HTERT RPE-1 (cell line): Measurements from ENCODE around the gene ADSS2.
"Not testable (repeated sequence)": the region's sequence is repeated elsewhere in the genome, so short reads cannot be mapped to it uniquely, and the experiment has no call there.

Experiments
- in situ Hi-C: fragments of 300-500 bp; cut with MboI; formaldehyde crosslinking; loops from 4 replicates; pipeline ENCODE4 v1.14.3; 2020; ENCODE audit warnings: low sequenced_read_pairs

ADSS2 gene

DNA sequence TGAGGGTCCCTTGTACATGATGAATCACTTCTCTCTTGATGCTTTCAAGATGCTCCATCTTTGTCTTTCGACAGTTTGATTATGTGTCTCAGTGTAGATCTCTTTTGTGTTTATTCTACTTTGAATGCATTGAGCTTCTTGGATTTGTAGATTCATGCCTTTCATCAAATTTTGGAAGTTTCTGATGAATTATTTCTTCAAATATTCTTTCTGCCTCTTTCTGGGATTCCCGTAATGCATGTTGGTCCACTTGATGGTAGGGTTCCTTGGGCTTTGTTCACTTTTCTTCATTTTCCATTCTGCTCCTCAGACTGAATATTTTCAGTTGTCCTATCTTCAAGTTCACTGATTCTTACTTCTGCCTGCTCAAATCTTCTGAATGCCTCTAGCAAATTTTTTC, 50.7 kb downstream of the ADSS2 start:
- in situ Hi-C loops: no loop called here

DNA sequence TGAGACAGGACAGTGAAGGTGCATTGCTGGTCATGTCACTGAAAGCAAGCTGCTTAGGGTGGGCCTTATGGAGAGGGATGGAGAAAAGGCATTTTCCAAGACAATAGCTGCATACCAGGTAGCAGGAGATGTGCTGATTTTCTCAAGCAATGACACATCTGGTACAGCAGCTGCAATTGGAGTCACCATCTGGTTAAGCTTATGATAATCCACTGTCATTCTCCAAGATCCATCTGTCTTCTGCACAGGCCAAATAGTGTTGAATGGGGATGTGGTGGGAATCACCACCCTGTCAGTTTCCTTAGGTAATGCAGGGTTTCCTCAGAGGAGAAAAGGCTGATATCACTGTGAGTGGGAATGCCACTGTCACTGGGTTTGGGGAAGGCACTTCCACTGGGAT, 54.6 kb downstream of the ADSS2 start:
- in situ Hi-C loops: no loop called here

DNA sequence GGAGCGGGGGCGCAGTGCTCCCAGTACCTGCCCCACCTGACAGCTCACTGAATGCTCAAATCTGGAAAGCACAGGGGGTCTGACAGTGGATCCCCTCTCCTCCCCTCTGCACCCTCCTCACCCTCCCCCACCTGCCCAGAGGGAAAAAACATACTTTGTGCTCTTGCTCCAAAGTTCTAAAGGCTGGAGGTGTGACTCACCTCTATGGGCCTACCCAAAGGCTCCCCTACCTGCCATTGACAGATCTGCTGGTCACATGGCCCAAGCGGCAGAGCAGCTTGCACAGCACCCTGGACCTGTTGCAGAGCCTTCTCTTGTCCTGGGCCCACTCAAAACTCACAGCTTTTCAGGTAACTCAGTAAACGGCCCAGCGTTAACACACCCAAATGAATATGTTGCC, 55.7 kb downstream of the ADSS2 start:
- in situ Hi-C loops: no loop called here

GRCh38 chr1:244394826-244395765, 56.6 kb downstream of the ADSS2 start:
- in situ Hi-C loops: no loop called here

DNA sequence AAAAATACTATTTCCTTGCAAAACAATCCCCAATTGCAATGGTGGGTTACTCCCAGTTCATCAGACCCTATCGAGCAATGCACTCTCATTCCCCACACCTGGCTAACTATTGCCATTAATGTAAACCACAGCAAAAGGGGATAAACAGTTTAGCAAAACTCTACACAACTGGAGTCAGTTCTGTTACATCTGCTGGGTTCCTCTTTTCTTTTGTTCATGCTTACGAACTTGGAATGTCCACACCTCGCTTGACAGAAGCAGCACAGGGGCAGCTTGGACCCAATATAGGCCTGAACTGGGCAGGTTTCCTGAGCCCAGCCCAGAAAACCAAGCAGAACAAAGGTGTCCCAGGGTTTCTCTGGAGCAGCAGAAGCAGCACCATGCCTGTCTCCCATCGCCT, 57.4 kb downstream of the ADSS2 start:
- in situ Hi-C loops: no loop called here

GRCh38 chr1:244393604-244394176, 58.0 kb downstream of the ADSS2 start:
- in situ Hi-C loops: no loop called here

DNA sequence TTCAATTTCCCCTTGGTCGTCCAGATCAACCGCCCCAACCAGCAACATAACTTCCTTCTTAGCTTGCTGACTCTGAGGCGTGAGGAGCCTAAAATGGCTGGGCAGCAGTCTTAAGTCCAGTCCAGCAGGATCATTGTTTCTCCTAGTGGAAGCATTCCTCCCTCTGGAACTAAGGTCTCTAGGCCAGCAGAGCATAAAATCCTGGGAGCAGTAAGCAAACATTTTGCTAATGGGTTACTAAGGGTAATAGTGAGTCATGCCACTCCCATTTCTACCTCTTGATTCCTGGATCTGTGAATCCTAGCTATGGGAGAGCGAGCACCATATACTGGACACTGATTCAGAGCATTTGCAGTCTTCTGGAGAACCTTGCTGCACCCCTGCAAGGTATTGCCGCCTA, 59.9 kb downstream of the ADSS2 start:
- in situ Hi-C loops: no loop called here

- in situ Hi-C loops: no loop called here
These were observed 62.7 kb downstream of the ADSS2 start for GRCh38 chr1:244388961-244389360.

DNA sequence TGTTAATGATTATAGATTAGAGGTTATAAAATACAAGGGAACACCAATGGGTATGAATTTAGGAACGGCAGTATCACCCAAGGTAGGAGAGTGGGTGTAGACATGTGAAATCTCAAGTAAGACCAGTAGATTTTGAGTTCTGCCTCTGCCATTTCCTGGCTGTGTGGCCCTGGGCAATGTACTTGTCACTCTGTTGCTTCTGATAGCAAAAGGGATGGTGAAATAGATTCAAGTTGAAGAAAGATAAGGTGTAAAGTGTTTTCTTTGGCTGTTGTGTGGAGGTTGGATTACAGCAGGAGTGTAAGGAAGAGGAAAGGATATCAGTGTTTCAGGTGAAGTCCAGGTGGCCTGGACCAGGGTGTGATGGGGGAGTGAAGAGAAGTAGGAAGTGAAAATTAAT, 64.3 kb downstream of the ADSS2 start:
- in situ Hi-C loops: no loop called here

DNA sequence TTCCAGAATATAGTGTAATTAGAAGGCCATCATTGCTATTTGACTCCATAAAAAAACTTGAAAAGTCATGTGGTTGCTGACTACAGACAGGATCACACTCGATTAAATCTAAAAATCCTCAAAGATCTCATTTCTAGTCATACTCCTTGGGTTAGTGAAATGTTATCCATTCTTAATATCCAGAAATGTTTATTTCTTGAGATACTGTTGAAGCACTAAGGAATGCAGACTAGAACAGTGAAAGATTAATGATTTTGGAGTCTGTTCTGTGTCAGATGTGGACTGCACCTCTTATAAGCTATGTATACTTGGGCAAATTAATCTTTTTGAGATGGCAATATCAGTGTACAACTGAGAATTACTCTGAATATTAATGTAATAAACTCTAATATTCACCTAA, 65.1 kb downstream of the ADSS2 start:
- in situ Hi-C loops: no loop called here

- in situ Hi-C loops: no loop called here
These were observed 67.6 kb downstream of the ADSS2 start for GRCh38 chr1:244384066-244384465.

DNA sequence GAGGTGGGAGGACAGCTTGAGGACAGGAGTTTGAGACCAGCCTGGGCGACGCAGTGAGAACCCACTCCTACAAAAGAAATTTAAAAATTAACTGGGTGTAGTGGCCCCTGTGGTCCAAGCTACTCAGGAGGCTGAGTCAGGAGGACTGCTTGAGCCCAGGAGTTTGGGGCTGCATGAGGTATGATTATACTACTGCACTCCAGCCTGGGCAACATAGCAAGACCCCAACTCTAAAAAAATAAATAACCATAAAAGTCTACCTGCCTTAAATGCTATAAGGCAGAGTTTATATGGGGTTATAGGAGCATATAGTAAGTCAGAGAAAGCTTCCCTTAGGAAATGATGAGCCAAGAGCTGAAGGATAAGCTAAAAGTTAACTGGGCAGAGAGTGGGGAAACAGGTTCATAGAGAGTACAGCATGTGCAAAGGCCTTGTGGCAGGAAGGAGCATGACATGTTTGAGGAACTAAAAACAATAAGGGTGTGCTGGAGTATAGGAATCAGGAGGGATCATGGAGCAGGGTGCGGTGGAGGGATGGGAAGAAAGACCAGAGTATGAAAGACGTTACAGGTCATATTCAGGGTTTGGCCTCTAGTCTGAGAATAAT, 68.3 kb downstream of the ADSS2 start:
- in situ Hi-C loops: no loop called here

DNA sequence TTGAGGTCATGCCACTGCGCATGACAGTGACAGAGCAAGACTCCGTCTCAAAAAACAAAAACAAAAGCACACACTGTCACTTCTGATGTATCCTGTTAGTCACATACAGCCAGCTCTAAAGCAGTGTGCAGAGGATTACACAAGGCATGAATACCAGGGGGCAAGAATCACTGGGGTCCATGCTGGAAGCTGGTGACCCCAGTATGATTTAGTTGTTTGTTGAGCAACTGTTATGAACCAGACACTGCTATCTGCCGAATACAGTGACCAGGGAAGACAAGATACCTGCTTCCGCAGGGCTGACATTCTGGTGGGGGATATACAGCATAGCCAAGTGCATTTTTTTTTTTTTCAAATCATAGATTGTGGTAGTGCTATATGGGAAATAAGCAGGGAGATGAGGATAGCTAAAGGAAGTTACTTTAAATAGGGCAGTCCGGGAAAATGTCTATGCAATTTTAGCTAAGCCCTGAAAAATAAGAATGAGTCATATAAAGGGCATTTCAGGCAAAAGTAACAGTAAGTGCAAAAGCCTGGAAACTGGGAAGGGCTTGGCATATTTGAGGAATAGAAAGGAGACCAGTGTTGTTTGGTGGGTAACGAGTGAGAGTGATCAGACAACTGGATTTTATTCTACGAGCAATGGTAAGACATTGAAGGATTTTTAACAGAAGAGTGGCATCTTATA, 69.7 kb downstream of the ADSS2 start:
- in situ Hi-C loops: no loop called here

- in situ Hi-C loops: no loop called here
These were observed 75.6 kb downstream of the ADSS2 start for GRCh38 chr1:244376126-244376525.

GRCh38 chr1:244375051-244375450, 76.7 kb downstream of the ADSS2 start:
- in situ Hi-C loops: no loop called here

GRCh38 chr1:244374484-244374883, 77.2 kb downstream of the ADSS2 start:
- in situ Hi-C loops: not testable (repeated sequence)

- in situ Hi-C loops: no loop called here
These were observed 80.2 kb downstream of the ADSS2 start for GRCh38 chr1:244371242-244372141.

DNA sequence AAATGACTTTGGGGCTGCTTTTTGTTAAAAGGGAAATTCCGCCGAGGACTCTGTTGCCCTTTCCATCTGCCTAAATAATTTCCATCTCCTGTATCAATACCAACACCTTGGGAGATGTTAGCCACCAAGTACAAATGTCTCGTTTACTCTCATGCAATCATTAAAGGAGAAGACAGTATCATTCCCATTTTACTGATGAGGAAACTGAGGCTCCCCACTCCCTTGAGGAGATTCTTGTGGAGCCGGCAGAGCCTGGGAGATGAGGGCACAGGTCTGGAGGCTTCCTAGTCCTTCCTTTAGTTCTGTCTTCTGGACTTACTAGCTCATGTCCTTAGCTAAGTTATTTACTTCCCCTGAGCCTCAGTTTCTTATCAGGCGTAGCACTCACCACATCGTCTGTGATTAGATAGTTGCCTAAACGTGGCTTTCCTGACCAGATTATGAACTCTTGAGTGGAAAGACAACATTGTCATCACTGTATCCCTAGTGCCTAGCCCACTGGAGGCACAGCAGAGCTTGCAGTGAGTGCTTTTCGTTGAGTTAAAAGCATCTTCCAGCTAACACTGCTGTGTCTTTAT, 81.6 kb downstream of the ADSS2 start:
- in situ Hi-C loops: no loop called here

DNA sequence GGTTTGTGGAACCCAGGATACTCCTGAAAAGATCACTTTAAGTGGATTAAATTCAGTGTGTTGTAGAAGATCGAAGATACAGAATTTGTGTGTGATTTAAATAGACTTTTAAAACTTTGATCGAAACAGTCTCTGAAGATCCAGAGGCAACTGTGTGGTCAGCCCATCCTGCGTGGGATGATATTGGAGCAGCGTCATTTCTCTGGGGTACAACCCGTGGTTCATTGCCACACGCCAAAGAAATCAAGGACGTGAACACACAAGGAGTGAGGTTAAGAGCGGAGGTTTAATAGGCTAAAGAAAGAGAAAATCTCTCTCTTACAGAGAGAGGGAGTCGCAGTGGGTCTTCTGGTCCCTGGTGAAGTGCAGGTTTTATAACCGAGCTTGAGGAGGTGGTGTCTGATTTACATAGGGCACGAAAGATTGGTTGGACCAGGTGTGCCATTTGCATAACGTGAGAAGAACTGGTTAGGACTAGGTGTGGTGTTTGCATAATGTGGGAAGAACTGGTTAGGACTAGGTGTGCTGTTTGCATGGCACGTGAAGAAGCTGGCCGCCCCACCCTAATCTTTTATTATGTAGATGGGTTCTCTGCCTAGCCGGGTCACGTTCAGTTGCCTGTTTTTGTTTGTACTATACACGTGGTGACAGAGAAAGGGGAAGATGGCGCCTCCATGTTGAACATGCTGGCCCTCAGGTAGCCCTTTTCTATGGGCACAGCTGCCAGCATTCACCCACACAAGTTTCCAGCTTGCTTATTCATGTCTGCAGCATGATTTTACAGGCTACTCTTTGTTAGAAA, 82.3 kb downstream of the ADSS2 start:
- in situ Hi-C loops: no loop called here
